Breast epithelium (tissue), 4 donors: ENCODE data around the gene TMEM170A. TPM values are rescaled to one million over a fixed set of nuclear protein-coding genes. Genes with fewer than 3 reads are reported as not detected.

Experiments
- DNase-seq, 2 donors: peaks; one replicate each; pipeline ENCODE4 v3.0.0-alpha.2; 2019; ENCODE audit warnings: low spot score in 2 of 2
- H3K27ac ChIP-seq, 2 donors: fragments of 200-600 bp; sonication (generic) in 1 of 2; one replicate each; pipeline ENCODE4 v1.5.1; 2016 to 2019; ENCODE audit warnings: mild to moderate bottlenecking in 1 of 2
- H3K27me3 ChIP-seq, 2 donors: fragments of 200-600 bp; sonication (generic) in 1 of 2; one replicate each; pipeline versions ENCODE4 v1.5.1 to v1.6.0; 2017 to 2019; ENCODE audit warnings: control low read depth in 1 of 2, mild to moderate bottlenecking in 1 of 2
- H3K36me3 ChIP-seq: fragments of 200-600 bp; one replicate; pipeline ENCODE4 v1.5.1; 2019
- H3K4me1 ChIP-seq, 2 donors: fragments of 200-600 bp; sonication (generic); one replicate each; pipeline ENCODE4 v1.5.1; 2016 to 2019; ENCODE audit warnings: control low read depth in 1 of 2
- H3K4me3 ChIP-seq, 3 donors: fragments of 200-600 bp; sonication (generic); 1 replicate in 2 of 3; 2 replicates in 1 of 3; pipeline ENCODE4 v1.5.1; 2016 to 2019; ENCODE audit warnings: mild to moderate bottlenecking in 3 of 3, moderate library complexity in 2 of 3
- H3K9me3 ChIP-seq, 2 donors: fragments of 200-600 bp; sonication (generic) in 1 of 2; one replicate each; pipeline ENCODE4 v1.5.1; 2016 to 2019; ENCODE audit warnings: control low read depth in 1 of 2
- POLR2A ChIP-seq: fragments of 450-650 bp; IDR thresholded peaks from one replicate; pipeline ENCODE4 v1.6.1; 2016; ENCODE audit warnings: antibody characterized with exemption, mild to moderate bottlenecking, moderate library complexity
- POLR2AphosphoS5 ChIP-seq, 3 donors: sonication (generic); formaldehyde crosslinking; IDR thresholded peaks; one replicate each; pipeline ENCODE4 v1.6.1; 2017; ENCODE audit warnings: antibody characterized with exemption in 3 of 3
- intact Hi-C: fragments of 100-400 bp; cut with DNase I; formaldehyde crosslinking; loops from one replicate; pipeline ENCODE4 v1.15.1; 2023; ENCODE audit warnings: low total_unique reads
- total RNA-seq, 3 donors: library from RNA; depleted of rRNA; stranded (reverse); fragments of >200 nt; gene quantifications; one replicate each; pipeline ENCODE4 v1.1.0, GENCODE V29; 2016
- TF ChIP-seq, protein P1 (sequence below), 3 donors: fragments of 450-650 bp; IDR thresholded peaks; one replicate each; pipeline ENCODE4 v1.5.1; 2016 to 2017; ENCODE audit warnings: antibody characterized with exemption in 3 of 3, mild to moderate bottlenecking in 3 of 3, moderate library complexity in 3 of 3

TMEM170A gene
- total RNA-seq, 3 donors from 2014 or later: 12.8 to 36.3 (median 22.0) TPM

- H3K27ac ChIP-seq: no peak overlapping the region
- intact Hi-C loops: loop anchor here (2.0 kb wide), 1 partner anchor 53 kb away; the partner anchor contains the start of gene CFDP1
These were observed 21.7 kb upstream of the TMEM170A start for GRCh38 chr16:75486014-75486675.

GRCh38 chr16:75485230-75486013 is 20.9 kb upstream of the TMEM170A start:
- Histone ChIP-seq H3K36me3 (no peaks in the 10 kb centered on the region), H3K4me1 (no peaks in the 10 kb centered on the region), H3K27me3 (no peaks in the 10 kb centered on the region), H3K4me3 (no peak overlapping the region), H3K9me3 (no peaks in the 10 kb centered on the region), H3K27ac (no peak overlapping the region)
- intact Hi-C loops: loop anchor here (2.0 kb wide), 1 partner anchor 53 kb away; the partner anchor contains the start of gene CFDP1
- TF ChIP-seq, protein P1, sequence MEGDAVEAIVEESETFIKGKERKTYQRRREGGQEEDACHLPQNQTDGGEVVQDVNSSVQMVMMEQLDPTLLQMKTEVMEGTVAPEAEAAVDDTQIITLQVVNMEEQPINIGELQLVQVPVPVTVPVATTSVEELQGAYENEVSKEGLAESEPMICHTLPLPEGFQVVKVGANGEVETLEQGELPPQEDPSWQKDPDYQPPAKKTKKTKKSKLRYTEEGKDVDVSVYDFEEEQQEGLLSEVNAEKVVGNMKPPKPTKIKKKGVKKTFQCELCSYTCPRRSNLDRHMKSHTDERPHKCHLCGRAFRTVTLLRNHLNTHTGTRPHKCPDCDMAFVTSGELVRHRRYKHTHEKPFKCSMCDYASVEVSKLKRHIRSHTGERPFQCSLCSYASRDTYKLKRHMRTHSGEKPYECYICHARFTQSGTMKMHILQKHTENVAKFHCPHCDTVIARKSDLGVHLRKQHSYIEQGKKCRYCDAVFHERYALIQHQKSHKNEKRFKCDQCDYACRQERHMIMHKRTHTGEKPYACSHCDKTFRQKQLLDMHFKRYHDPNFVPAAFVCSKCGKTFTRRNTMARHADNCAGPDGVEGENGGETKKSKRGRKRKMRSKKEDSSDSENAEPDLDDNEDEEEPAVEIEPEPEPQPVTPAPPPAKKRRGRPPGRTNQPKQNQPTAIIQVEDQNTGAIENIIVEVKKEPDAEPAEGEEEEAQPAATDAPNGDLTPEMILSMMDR (IDR thresholded peaks at IDR 0.05): no peak
- no peak for TF ChIP-seq POLR2A
- no peak for TF ChIP-seq POLR2AphosphoS5 (IDR thresholded peaks at IDR 0.05)
- DNase-seq: no peak

More at GRCh38 chr16:75486014-75486675, 21.7 kb upstream of the TMEM170A start:
- Histone ChIP-seq H3K4me1 (no peaks in the 10 kb centered on the region), H3K27me3 (no peaks in the 10 kb centered on the region), H3K4me3 (no peak overlapping the region), H3K9me3 (no peaks in the 10 kb centered on the region), H3K36me3 (no peaks in the 10 kb centered on the region)
- TF ChIP-seq POLR2AphosphoS5 (IDR thresholded peaks at IDR 0.05): no peak
- TF ChIP-seq POLR2A: no peak
- TF ChIP-seq, protein P1 (IDR thresholded peaks at IDR 0.05): no peak
- peak in 1 of 2 donors; percentile 55 for DNase-seq

DNA sequence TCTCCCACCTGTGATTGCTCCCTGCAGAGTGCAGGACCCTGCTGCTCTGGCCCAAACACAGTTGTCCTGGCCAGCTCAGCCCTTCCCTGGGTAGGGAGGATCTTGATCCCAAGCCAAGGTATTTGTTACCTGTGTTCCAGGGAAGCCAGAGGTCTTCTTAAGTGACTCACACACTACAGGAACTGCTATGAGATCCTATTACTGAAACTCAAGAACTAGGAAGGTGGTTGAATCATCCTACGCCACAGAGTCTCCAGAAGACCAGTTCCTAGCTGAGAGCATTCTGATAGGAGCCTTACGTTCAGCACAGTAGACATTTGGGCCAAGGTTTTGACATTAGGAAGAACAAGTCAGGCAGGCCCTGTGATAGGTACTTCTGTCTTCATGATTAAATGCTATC is 18.7 kb upstream of the TMEM170A start:
- H3K27me3 ChIP-seq: no peaks in the 10 kb centered on the region
- TF ChIP-seq POLR2AphosphoS5 (IDR thresholded peaks at IDR 0.05): no peak
- no peak for TF ChIP-seq POLR2A
- TF ChIP-seq, protein P1 (IDR thresholded peaks at IDR 0.05): no peak
- no peak overlapping the region for H3K4me3 ChIP-seq
- no peaks in the 10 kb centered on the region for H3K4me1 ChIP-seq
- intact Hi-C loops: loop anchor here (5.0 kb wide), 1 partner anchor 561 kb away; no protein-coding TSS in a partner anchor
- H3K9me3 ChIP-seq: no peaks in the 10 kb centered on the region
- H3K27ac ChIP-seq: peak overlapping the region; percentile 12 to 35
- H3K36me3 ChIP-seq: no peaks in the 10 kb centered on the region
- DNase-seq: peak in 1 of 2 donors; percentile 31

GRCh38 chr16:75482434-75483205 is 18.1 kb upstream of the TMEM170A start:
- intact Hi-C loops: loop anchor here (5.0 kb wide), 1 partner anchor 560 kb away; no protein-coding TSS in a partner anchor
- no peak for DNase-seq

More at GRCh38 chr16:75482434-75483205, 18.1 kb upstream of the TMEM170A start:
- Histone ChIP-seq H3K4me3 (no peak overlapping the region), H3K27me3 (no peaks in the 10 kb centered on the region), H3K9me3 (no peaks in the 10 kb centered on the region), H3K36me3 (no peaks in the 10 kb centered on the region), H3K4me1 (no peaks in the 10 kb centered on the region), H3K27ac (no peak overlapping the region)
- TF ChIP-seq, protein P1 (IDR thresholded peaks at IDR 0.05): no peak
- TF ChIP-seq POLR2A (no peak), POLR2AphosphoS5 (IDR thresholded peaks at IDR 0.05) (no peak)
